Loucy (cell line): ENCODE results near the gene BCL11A.

Experiments used
- H2AFZ ChIP-seq: fragments of 200-600 bp; sonication (generic); 2 replicates; pipeline ENCODE4 v1.6.0; 2016; ENCODE audit warnings: antibody characterized with exemption, mild to moderate bottlenecking, low read length, moderate library complexity
- H3F3A ChIP-seq: fragments of 200-600 bp; 2 replicates; pipeline ENCODE4 v1.6.0; 2016; ENCODE audit warnings: antibody characterized with exemption, low read depth, mild to moderate bottlenecking
- H3K27me3 ChIP-seq: fragments of 200-600 bp; sonication (generic); 2 replicates; pipeline ENCODE4 v1.6.1; 2014; ENCODE audit warnings: low read length, mild to moderate bottlenecking; ENCODE audit not compliant: insufficient read depth, poor library complexity, severe bottlenecking
- H3K36me3 ChIP-seq: fragments of 200-600 bp; sonication (generic); 2 replicates; pipeline ENCODE4 v1.6.1; 2016; ENCODE audit warnings: low read length; ENCODE audit not compliant: insufficient read depth
- H3K4me1 ChIP-seq: fragments of 200-600 bp; sonication (generic); 2 replicates; pipeline ENCODE4 v1.5.1; 2014; ENCODE audit warnings: low read length, mild to moderate bottlenecking; ENCODE audit not compliant: insufficient read depth, poor library complexity, severe bottlenecking
- H3K4me2 ChIP-seq: fragments of 200-600 bp; sonication (generic); 2 replicates; pipeline ENCODE4 v1.6.0; 2014; ENCODE audit warnings: antibody characterized with exemption, low read length, low read depth, mild to moderate bottlenecking; ENCODE audit not compliant: poor library complexity, severe bottlenecking
- H3K4me3 ChIP-seq: fragments of 200-600 bp; sonication (generic); 2 replicates; pipeline ENCODE4 v1.5.1; 2014; ENCODE audit warnings: low read length, mild to moderate bottlenecking, mixed read lengths; ENCODE audit not compliant: poor library complexity, severe bottlenecking
- H3K79me2 ChIP-seq: fragments of 200-600 bp; sonication (generic); 2 replicates; pipeline ENCODE4 v1.6.1; 2014; ENCODE audit warnings: low read length; ENCODE audit not compliant: insufficient read depth
- H3K9ac ChIP-seq: fragments of 200-600 bp; sonication (generic); 2 replicates; pipeline ENCODE4 v1.6.0; 2014; ENCODE audit warnings: mild to moderate bottlenecking, low read depth, low read length, moderate library complexity; ENCODE audit not compliant: poor library complexity, severe bottlenecking
- H3K9me2 ChIP-seq: fragments of 200-600 bp; sonication (generic); replicated peaks from 2 replicates; pipeline ENCODE4 v1.6.1; 2016; ENCODE audit warnings: low read depth, low read length, mixed read lengths
- H3K9me3 ChIP-seq: fragments of 200-600 bp; sonication (generic); 2 replicates; pipeline ENCODE4 v1.6.1; 2014; ENCODE audit warnings: mild to moderate bottlenecking, antibody characterized with exemption, low read length, low read depth; ENCODE audit not compliant: insufficient read depth
- H4K20me1 ChIP-seq: fragments of 200-600 bp; sonication (generic); 2 replicates; pipeline ENCODE4 v1.6.0; 2014; ENCODE audit warnings: antibody characterized with exemption, low read length, mild to moderate bottlenecking; ENCODE audit not compliant: insufficient read depth, poor library complexity, severe bottlenecking
- CTCF ChIP-seq: fragments of 200-600 bp; sonication (generic); conservative IDR thresholded peaks from 2 replicates; pipeline ENCODE4 v1.5.1; 2014; ENCODE audit warnings: mild to moderate bottlenecking, antibody characterized with exemption, low read length
- EZH2phosphoT487 ChIP-seq: fragments of 200-600 bp; IDR thresholded peaks from 2 replicates; pipeline ENCODE4 v1.6.1; 2018; ENCODE audit warnings: antibody characterized with exemption, mild to moderate bottlenecking, moderate library complexity, borderline replicate concordance

The BCL11A gene

GRCh38 chr2:60521626-60522025, 31.8 kb downstream of the BCL11A start:
- H3K4me1 ChIP-seq, result peaks cover 9% of the 10 kb centered on the region
- peaks cover 14% of the 10 kb centered on the region; the same call in 1 of the 2 replicates for H3K36me3 ChIP-seq
- H4K20me1 ChIP-seq, result peaks cover 20% of the 10 kb centered on the region
- H3K79me2 ChIP-seq, result peaks cover 58% of the 10 kb centered on the region; the same call in 1 of the 2 replicates
- TF ChIP-seq CTCF (no peak), EZH2phosphoT487 (no peak)
- no peak overlapping the region for H2AFZ ChIP-seq
- no peak overlapping the region for H3K9ac ChIP-seq
- no peaks in the 10 kb centered on the region for H3K27me3 ChIP-seq
- no peaks in the 10 kb centered on the region for H3K9me3 ChIP-seq
- H3K4me2 ChIP-seq, result no peak overlapping the region
- H3F3A ChIP-seq, result no peaks in the 10 kb centered on the region
- H3K9me2 ChIP-seq, result no peaks in the 10 kb centered on the region
- H3K4me3 ChIP-seq, result no peak overlapping the region

- Histone ChIP-seq H4K20me1 (peaks cover 17% of the 10 kb centered on the region), H2AFZ (no peak overlapping the region), H3K36me3 (peaks cover 15% of the 10 kb centered on the region; the same call in 1 of the 2 replicates), H3K79me2 (peaks cover 64% of the 10 kb centered on the region; the same call in 1 of the 2 replicates), H3K27me3 (no peaks in the 10 kb centered on the region), H3F3A (no peaks in the 10 kb centered on the region), H3K9me2 (no peaks in the 10 kb centered on the region), H3K4me2 (no peak overlapping the region), H3K4me1 (peaks cover 6% of the 10 kb centered on the region), H3K9me3 (no peaks in the 10 kb centered on the region), H3K9ac (no peak overlapping the region), H3K4me3 (no peak overlapping the region)
- TF ChIP-seq CTCF (no peak), EZH2phosphoT487 (no peak)
Measured at GRCh38 chr2:60520917-60521539, 32.4 kb downstream of the BCL11A start.

- TF ChIP-seq CTCF (no peak), EZH2phosphoT487 (no peak)
- H3K4me1 ChIP-seq, result no peaks in the 10 kb centered on the region
- H3K4me3 ChIP-seq, result no peak overlapping the region
- H3K36me3 ChIP-seq, result peaks cover 20% of the 10 kb centered on the region; the same call in 1 of the 2 replicates
- H4K20me1 ChIP-seq, result peaks cover 11% of the 10 kb centered on the region
- no peaks in the 10 kb centered on the region for H3K9me2 ChIP-seq
- peaks cover 59% of the 10 kb centered on the region; the same call in 1 of the 2 replicates for H3K79me2 ChIP-seq
- no peak overlapping the region for H2AFZ ChIP-seq
- H3K27me3 ChIP-seq, result no peaks in the 10 kb centered on the region
- no peak overlapping the region for H3K9ac ChIP-seq
- no peaks in the 10 kb centered on the region for H3K9me3 ChIP-seq
- H3K4me2 ChIP-seq, result no peak overlapping the region
- H3F3A ChIP-seq, result no peaks in the 10 kb centered on the region
Measured at GRCh38 chr2:60520151-60520876, 33.1 kb downstream of the BCL11A start.
